RWPE1 (cell line): ENCODE results near the gene SSH2.
A peak's percentile ranks its signal among the peaks of the same experiment; 100 is the strongest.
"Not testable (repeated sequence)": the region's sequence is repeated elsewhere in the genome, so short reads cannot be mapped to it uniquely, and the experiment has no call there.

Experiments used
- CTCF ChIA-PET: fragments of 350-600 bp; sonication (Branson Sonifier 250); formaldehyde crosslinking; extraction: SDS; loops from one replicate; lab custom pipeline; 2021; lab: Yijun Ruan, JAX
- POLR2A ChIA-PET: fragments of 400-600 bp; formaldehyde crosslinking; extraction: SDS; loops from one replicate; lab custom pipeline; 2020; ENCODE audit warnings: antibody characterized with exemption; ENCODE audit not compliant: low non-redundant PET; lab: Yijun Ruan, JAX
- DNase-seq: peaks from one replicate; pipeline ENCODE4 v3.0.0; 2012; ENCODE audit warnings: low spot score
- H3K27ac ChIP-seq: fragments of 450-650 bp; 2 replicates; pipeline ENCODE4 v1.5.1; 2017
- CTCF ChIP-seq: fragments of 450-650 bp; conservative IDR thresholded peaks from 2 replicates; pipeline ENCODE4 v1.5.1; 2017; ENCODE audit warnings: low read depth, mild to moderate bottlenecking

The SSH2 gene

GRCh38 chr17:29870836-29871465 is 59.1 kb downstream of the SSH2 start:
- H3K27ac ChIP-seq: no peak overlapping the region
- TF ChIP-seq CTCF: no peak
- POLR2A ChIA-PET: no interaction called here
- DNase-seq: no peak
- CTCF ChIA-PET: no interaction called here

GRCh38 chr17:29867643-29868181 is 62.3 kb downstream of the SSH2 start:
- ChIA-PET POLR2A (no interaction called here), CTCF (interaction anchor here (0.5 to 1.0 kb wide), 4 partner anchors 14 to 635 kb away, joined by 3 to 6 read pairs (median 4); no protein-coding TSS in a partner anchor)
- no peak overlapping the region for H3K27ac ChIP-seq
- TF ChIP-seq CTCF: peak; percentile 29
- DNase-seq: no peak

GRCh38 chr17:29866746-29867404 is 63.2 kb downstream of the SSH2 start:
- TF ChIP-seq CTCF: no peak
- H3K27ac ChIP-seq: no peak overlapping the region
- no peak for DNase-seq
- ChIA-PET CTCF (interaction anchor here (0.6 to 0.7 kb wide), 2 partner anchors 44 to 89 kb away, joined by 3 to 6 read pairs; no protein-coding TSS in a partner anchor), POLR2A (no interaction called here)

GRCh38 chr17:29864615-29865014 is 65.4 kb downstream of the SSH2 start:
- POLR2A ChIA-PET: no interaction called here
- CTCF ChIA-PET: no interaction called here
- no peak for DNase-seq
- no peak for TF ChIP-seq CTCF
- H3K27ac ChIP-seq: no peak overlapping the region

- H3K27ac ChIP-seq, CTCF ChIA-PET, POLR2A ChIA-PET, DNase-seq: not testable (repeated sequence)
Measured at GRCh38 chr17:29864123-29864522, 65.9 kb downstream of the SSH2 start.

GRCh38 chr17:29862951-29863350 is 67.1 kb downstream of the SSH2 start:
- TF ChIP-seq CTCF: no peak
- POLR2A ChIA-PET: no interaction called here
- CTCF ChIA-PET: no interaction called here
- DNase-seq: no peak
- no peak overlapping the region for H3K27ac ChIP-seq

- CTCF ChIA-PET: interaction anchor here (0.8 kb wide), 1 partner anchor 64 kb away, joined by 3 read pairs; no protein-coding TSS in a partner anchor
- DNase-seq: no peak
- POLR2A ChIA-PET: no interaction called here
- no peak overlapping the region for H3K27ac ChIP-seq
- TF ChIP-seq CTCF: no peak
Measured at GRCh38 chr17:29862127-29862526, 67.9 kb downstream of the SSH2 start.

- CTCF ChIA-PET: interaction anchor here (0.7 kb wide), 1 partner anchor 240 kb away, joined by 3 read pairs; no protein-coding TSS in a partner anchor
- H3K27ac ChIP-seq, POLR2A ChIA-PET, DNase-seq: not testable (repeated sequence)
Measured at GRCh38 chr17:29859445-29859844, 70.6 kb downstream of the SSH2 start.
